ENCODE data around the gene CCDC15. TPM values are rescaled to one million over a fixed set of nuclear protein-coding genes. Genes with fewer than 3 reads are reported as not detected.

The CCDC15 gene
- total and polyA plus RNA-seq, 2 experiments from 2014 or later = 2.9 to 3.3 TPM

DNA sequence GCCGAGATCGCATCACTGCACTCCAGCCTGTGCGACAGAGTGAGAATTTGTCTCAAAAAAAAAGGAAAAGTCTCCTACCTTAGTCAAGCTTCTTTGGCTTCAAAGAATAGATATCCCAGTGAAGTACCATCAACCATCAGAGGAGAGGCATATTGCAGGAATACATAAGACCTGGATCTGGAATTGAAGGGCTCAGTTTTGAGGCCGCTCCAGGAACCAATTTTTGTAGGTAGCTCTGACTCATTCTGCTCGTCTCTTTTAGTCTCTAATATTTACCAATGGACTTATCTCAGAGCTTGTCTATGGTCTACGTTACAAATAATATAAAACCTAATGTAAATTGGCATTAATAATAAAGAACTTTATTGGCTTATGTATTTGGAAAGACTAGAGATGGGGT, 8.2 kb upstream of the CCDC15 start (continued):
- TF ChIP-seq, protein P1, sequence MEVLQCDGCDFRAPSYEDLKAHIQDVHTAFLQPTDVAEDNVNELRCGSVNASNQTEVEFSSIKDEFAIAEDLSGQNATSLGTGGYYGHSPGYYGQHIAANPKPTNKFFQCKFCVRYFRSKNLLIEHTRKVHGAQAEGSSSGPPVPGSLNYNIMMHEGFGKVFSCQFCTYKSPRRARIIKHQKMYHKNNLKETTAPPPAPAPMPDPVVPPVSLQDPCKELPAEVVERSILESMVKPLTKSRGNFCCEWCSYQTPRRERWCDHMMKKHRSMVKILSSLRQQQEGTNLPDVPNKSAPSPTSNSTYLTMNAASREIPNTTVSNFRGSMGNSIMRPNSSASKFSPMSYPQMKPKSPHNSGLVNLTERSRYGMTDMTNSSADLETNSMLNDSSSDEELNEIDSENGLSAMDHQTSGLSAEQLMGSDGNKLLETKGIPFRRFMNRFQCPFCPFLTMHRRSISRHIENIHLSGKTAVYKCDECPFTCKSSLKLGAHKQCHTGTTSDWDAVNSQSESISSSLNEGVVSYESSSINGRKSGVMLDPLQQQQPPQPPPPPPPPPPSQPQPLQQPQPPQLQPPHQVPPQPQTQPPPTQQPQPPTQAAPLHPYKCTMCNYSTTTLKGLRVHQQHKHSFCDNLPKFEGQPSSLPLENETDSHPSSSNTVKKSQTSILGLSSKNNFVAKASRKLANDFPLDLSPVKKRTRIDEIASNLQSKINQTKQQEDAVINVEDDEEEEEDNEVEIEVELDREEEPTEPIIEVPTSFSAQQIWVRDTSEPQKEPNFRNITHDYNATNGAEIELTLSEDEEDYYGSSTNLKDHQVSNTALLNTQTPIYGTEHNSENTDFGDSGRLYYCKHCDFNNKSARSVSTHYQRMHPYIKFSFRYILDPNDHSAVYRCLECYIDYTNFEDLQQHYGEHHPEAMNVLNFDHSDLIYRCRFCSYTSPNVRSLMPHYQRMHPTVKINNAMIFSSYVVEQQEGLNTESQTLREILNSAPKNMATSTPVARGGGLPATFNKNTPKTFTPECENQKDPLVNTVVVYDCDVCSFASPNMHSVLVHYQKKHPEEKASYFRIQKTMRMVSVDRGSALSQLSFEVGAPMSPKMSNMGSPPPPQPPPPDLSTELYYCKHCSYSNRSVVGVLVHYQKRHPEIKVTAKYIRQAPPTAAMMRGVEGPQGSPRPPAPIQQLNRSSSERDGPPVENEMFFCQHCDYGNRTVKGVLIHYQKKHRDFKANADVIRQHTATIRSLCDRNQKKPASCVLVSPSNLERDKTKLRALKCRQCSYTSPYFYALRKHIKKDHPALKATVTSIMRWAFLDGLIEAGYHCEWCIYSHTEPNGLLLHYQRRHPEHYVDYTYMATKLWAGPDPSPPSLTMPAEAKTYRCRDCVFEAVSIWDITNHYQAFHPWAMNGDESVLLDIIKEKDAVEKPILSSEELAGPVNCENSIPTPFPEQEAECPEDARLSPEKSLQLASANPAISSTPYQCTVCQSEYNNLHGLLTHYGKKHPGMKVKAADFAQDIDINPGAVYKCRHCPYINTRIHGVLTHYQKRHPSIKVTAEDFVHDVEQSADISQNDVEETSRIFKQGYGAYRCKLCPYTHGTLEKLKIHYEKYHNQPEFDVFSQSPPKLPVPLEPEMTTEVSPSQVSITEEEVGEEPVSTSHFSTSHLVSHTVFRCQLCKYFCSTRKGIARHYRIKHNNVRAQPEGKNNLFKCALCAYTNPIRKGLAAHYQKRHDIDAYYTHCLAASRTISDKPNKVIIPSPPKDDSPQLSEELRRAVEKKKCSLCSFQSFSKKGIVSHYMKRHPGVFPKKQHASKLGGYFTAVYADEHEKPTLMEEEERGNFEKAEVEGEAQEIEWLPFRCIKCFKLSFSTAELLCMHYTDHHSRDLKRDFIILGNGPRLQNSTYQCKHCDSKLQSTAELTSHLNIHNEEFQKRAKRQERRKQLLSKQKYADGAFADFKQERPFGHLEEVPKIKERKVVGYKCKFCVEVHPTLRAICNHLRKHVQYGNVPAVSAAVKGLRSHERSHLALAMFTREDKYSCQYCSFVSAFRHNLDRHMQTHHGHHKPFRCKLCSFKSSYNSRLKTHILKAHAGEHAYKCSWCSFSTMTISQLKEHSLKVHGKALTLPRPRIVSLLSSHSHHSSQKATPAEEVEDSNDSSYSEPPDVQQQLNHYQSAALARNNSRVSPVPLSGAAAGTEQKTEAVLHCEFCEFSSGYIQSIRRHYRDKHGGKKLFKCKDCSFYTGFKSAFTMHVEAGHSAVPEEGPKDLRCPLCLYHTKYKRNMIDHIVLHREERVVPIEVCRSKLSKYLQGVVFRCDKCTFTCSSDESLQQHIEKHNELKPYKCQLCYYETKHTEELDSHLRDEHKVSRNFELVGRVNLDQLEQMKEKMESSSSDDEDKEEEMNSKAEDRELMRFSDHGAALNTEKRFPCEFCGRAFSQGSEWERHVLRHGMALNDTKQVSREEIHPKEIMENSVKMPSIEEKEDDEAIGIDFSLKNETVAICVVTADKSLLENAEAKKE (CRISPR knock-in tag; IDR thresholded peaks at IDR 0.05) = no peak
- TF ChIP-seq, protein P2, sequence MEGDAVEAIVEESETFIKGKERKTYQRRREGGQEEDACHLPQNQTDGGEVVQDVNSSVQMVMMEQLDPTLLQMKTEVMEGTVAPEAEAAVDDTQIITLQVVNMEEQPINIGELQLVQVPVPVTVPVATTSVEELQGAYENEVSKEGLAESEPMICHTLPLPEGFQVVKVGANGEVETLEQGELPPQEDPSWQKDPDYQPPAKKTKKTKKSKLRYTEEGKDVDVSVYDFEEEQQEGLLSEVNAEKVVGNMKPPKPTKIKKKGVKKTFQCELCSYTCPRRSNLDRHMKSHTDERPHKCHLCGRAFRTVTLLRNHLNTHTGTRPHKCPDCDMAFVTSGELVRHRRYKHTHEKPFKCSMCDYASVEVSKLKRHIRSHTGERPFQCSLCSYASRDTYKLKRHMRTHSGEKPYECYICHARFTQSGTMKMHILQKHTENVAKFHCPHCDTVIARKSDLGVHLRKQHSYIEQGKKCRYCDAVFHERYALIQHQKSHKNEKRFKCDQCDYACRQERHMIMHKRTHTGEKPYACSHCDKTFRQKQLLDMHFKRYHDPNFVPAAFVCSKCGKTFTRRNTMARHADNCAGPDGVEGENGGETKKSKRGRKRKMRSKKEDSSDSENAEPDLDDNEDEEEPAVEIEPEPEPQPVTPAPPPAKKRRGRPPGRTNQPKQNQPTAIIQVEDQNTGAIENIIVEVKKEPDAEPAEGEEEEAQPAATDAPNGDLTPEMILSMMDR (conservative IDR thresholded peaks at IDR 0.05; ENCODE audit: low read depth in 2 of 2) = no peak
- no peak for TF ChIP-seq CREB1 (CRISPR knock-in tag; IDR thresholded peaks at IDR 0.05; ENCODE audit: low read depth)

DNA sequence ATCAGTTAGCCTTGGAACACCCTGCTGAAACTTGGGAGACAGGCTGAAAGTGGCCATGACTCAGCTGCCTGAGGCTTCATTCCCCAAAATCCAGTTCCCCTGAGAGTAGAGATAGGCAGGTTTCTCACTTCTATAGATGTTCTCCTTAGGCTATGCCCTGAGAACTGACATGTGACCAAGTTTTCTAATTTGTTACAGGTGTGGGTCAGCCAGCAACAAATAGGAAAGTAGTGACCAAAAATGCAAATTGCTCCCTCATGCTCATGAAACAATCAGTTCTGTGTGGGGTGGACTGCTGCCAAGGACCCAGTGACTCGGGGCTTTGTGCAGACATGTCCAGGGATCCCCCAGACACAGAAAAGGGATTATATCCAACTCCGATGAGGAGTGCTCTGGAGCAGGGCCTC, 7.3 kb upstream of the CCDC15 start:
- no peaks in the 10 kb centered on the region for H4K20me1 ChIP-seq (replicated peaks; ENCODE audit: insufficient read depth)
- ATAC-seq (no peak), DNase-seq (ENCODE audit: low spot score) (no peak)
- H3K27me3 ChIP-seq (ENCODE audit: insufficient read depth) = peaks cover 3% of the 10 kb centered on the region; the same call in 1 of the 2 replicates
- no peaks in the 10 kb centered on the region for H3K79me2 ChIP-seq (replicated peaks; ENCODE audit: insufficient read depth)
- no peak overlapping the region for H3K4me3 ChIP-seq
- H3K4me3 Mint-ChIP-seq = no peak overlapping the region
- H3K36me3 Mint-ChIP-seq (ENCODE audit: low read depth) = peaks cover 5% of the 10 kb centered on the region; the same call in 1 of the 3 replicates
- no peaks in the 10 kb centered on the region for H3K36me3 ChIP-seq (ENCODE audit: insufficient read depth)
- H3K4me1 Mint-ChIP-seq = no peaks in the 10 kb centered on the region
- peaks cover 2% of the 10 kb centered on the region for H3K27me3 Mint-ChIP-seq (ENCODE audit: insufficient read depth, low read depth, poor library complexity)
- no peak overlapping the region for H2AFZ ChIP-seq
- H3K4me2 ChIP-seq = no peak overlapping the region
- H3K9me2 ChIP-seq (ENCODE audit: insufficient read depth) = peaks cover 14% of the 10 kb centered on the region; the same call in 1 of the 2 replicates
- no peak overlapping the region for H3K27ac ChIP-seq (ENCODE audit: low read depth)
- no peaks in the 10 kb centered on the region for H3F3A ChIP-seq (replicated peaks; ENCODE audit: low read depth)
- H3K27ac Mint-ChIP-seq = no peak overlapping the region
- peaks cover 2% of the 10 kb centered on the region; the same call in 2 of the 3 replicates for H3K9me3 Mint-ChIP-seq
- no peaks in the 10 kb centered on the region for H3K4me1 ChIP-seq (ENCODE audit: insufficient read depth)
- TF ChIP-seq, protein P2 (conservative IDR thresholded peaks at IDR 0.05; ENCODE audit: low read depth in 2 of 2) = no peak
- TF ChIP-seq JUNB (IDR thresholded peaks at IDR 0.05; ENCODE audit: unreplicated experiment) = no peak
- no peak for TF ChIP-seq STAT1 (IDR thresholded peaks at IDR 0.05; ENCODE audit: unreplicated experiment)
- no peak for TF ChIP-seq ZNF331 (CRISPR knock-in tag; IDR thresholded peaks at IDR 0.05; ENCODE audit: low read depth)
